IMR-90 (cell line): ENCODE data around the gene RAB28. TPM values are rescaled to one million over a fixed set of nuclear protein-coding genes. Genes with fewer than 3 reads are reported as not detected.

Source experiments
- ATAC-seq: fragments of 200-7000 bp; cut with Tn5 transposase; 2 replicates; pipeline ENCODE4 v1.9.1; 2020; ENCODE audit warnings: low read depth, mild to moderate bottlenecking, moderate library complexity
- BruUV-seq: library from RNA; stranded (reverse); fragments of 400-500 nt; replicated peaks from 2 replicates; lab custom pipeline; 2021; lab: Mats Ljungman, UMichigan
- CTCF ChIA-PET: fragments of 300-600 bp; formaldehyde crosslinking; extraction: SDS; loops from one replicate; lab custom pipeline; 2021; ENCODE audit warnings: antibody characterized with exemption; lab: Yijun Ruan, JAX
- POLR2A ChIA-PET: fragments of 300-600 bp; sonication (Branson Sonifier 250); formaldehyde crosslinking; loops from one replicate; lab custom pipeline; 2022; ENCODE audit warnings: antibody characterized with exemption; ENCODE audit not compliant: unreplicated experiment; lab: Charles Lee
- DNase-seq: peaks from one replicate; pipeline ENCODE4 v3.0.0; 2013
- H2AFZ ChIP-seq: replicated peaks from 2 replicates; pipeline ENCODE3; 2013; ENCODE audit warnings: low read length, mild to moderate bottlenecking; ENCODE audit not compliant: poor library complexity
- H2AK5ac ChIP-seq: 2 replicates; pipeline ENCODE4 v1.6.1; 2013; ENCODE audit warnings: low read depth, low read length, inconsistent platforms
- H2AK9ac ChIP-seq: replicated peaks from 2 replicates; pipeline ENCODE3; 2013; ENCODE audit warnings: mild to moderate bottlenecking, low read depth, low read length, moderate library complexity; ENCODE audit not compliant: poor library complexity
- H2BK120ac ChIP-seq: 2 replicates; pipeline ENCODE4 v1.6.1; 2013; ENCODE audit warnings: low read depth, low read length, inconsistent platforms
- H2BK15ac ChIP-seq: 3 replicates; pipeline ENCODE4 v1.6.1; 2013; ENCODE audit warnings: low read depth, low read length, inconsistent platforms
- H2BK20ac ChIP-seq: 2 replicates; pipeline ENCODE4 v1.6.1; 2013; ENCODE audit warnings: low read depth, mild to moderate bottlenecking, inconsistent platforms, low read length, moderate library complexity
- H2BK5ac ChIP-seq: 2 replicates; pipeline ENCODE4 v1.6.1; 2013; ENCODE audit warnings: mild to moderate bottlenecking, low read depth, low read length, inconsistent platforms; ENCODE audit not compliant: poor library complexity, severe bottlenecking
- H3K14ac ChIP-seq: replicated peaks from 2 replicates; pipeline ENCODE4 v1.6.1; 2013; ENCODE audit warnings: low read depth, low read length, inconsistent platforms
- H3K18ac ChIP-seq: 2 replicates; pipeline ENCODE4 v1.6.1; 2013; ENCODE audit warnings: low read depth, low read length, control low read depth
- H3K23ac ChIP-seq: 2 replicates; pipeline ENCODE4 v1.6.1; 2013; ENCODE audit warnings: low read depth, low read length, inconsistent platforms
- H3K27ac ChIP-seq: 2 replicates; pipeline ENCODE4 v1.5.1; 2013; ENCODE audit warnings: mild to moderate bottlenecking, control low read depth, low read length; ENCODE audit not compliant: insufficient read depth
- H3K27me3 ChIP-seq: 2 replicates; pipeline ENCODE4 v1.6.1; 2013; ENCODE audit warnings: low read length; ENCODE audit not compliant: control insufficient read depth, insufficient read depth
- H3K36me3 ChIP-seq: 2 replicates; pipeline ENCODE4 v1.6.1; 2013; ENCODE audit warnings: low read length, mixed read lengths; ENCODE audit not compliant: control insufficient read depth, insufficient read depth
- H3K4ac ChIP-seq: 2 replicates; pipeline ENCODE4 v1.6.1; 2013; ENCODE audit warnings: low read depth, low read length, inconsistent platforms
- H3K4me1 ChIP-seq: 2 replicates; pipeline ENCODE4 v1.6.1; 2013; ENCODE audit warnings: low read length, mixed read lengths; ENCODE audit not compliant: control insufficient read depth, insufficient read depth
- H3K4me2 ChIP-seq: 2 replicates; pipeline ENCODE4 v1.6.1; 2013; ENCODE audit warnings: low read depth, mild to moderate bottlenecking, control low read depth, low read length, moderate library complexity
- H3K4me3 ChIP-seq: 2 replicates; pipeline ENCODE4 v1.5.1; 2013; ENCODE audit warnings: low read depth, mild to moderate bottlenecking, control low read depth, low read length, moderate library complexity; ENCODE audit not compliant: insufficient read depth
- H3K56ac ChIP-seq: 2 replicates; pipeline ENCODE4 v1.6.1; 2013; ENCODE audit warnings: low read length, inconsistent platforms; ENCODE audit not compliant: insufficient read depth; ENCODE audit errors: extremely low read depth
- H3K79me1 ChIP-seq, 2 experiments: 2 replicates each; pipeline ENCODE4 v1.6.1; 2013; ENCODE audit warnings: low read length in 2 of 2, inconsistent platforms in 1 of 2, low read depth in 1 of 2
- H3K9ac ChIP-seq: 2 replicates; pipeline ENCODE4 v1.6.1; 2013; ENCODE audit warnings: low read depth, low read length, control low read depth
- H3K9me1 ChIP-seq: 2 replicates; pipeline ENCODE4 v1.6.1; 2013; ENCODE audit warnings: low read length, inconsistent platforms; ENCODE audit not compliant: insufficient read depth
- H3K9me3 ChIP-seq: 2 replicates; pipeline ENCODE4 v1.6.1; 2013; ENCODE audit warnings: low read length; ENCODE audit not compliant: control insufficient read depth, insufficient read depth
- H4K20me1 ChIP-seq: 2 replicates; pipeline ENCODE4 v1.6.1; 2013; ENCODE audit warnings: low read length, inconsistent platforms; ENCODE audit not compliant: insufficient read depth
- H4K5ac ChIP-seq: 2 replicates; pipeline ENCODE4 v1.6.1; 2013; ENCODE audit warnings: mild to moderate bottlenecking, low read depth, low read length, control low read depth
- H4K8ac ChIP-seq, 2 experiments: 2 replicates each; pipeline ENCODE4 v1.6.1; 2013; ENCODE audit warnings: low read depth in 2 of 2, low read length in 2 of 2, control low read depth in 1 of 2, inconsistent platforms in 1 of 2
- H4K91ac ChIP-seq: 2 replicates; pipeline ENCODE4 v1.6.1; 2013; ENCODE audit warnings: low read depth, low read length, inconsistent platforms; ENCODE audit not compliant: insufficient read depth
- RAD21 ChIP-seq: IDR thresholded peaks from 2 replicates; pipeline ENCODE4 v1.6.1; 2012; ENCODE audit warnings: low read length, improper control_type of control experiment
- dilution Hi-C: fragments of 300-500 bp; cut with HindIII; formaldehyde crosslinking; loops from one replicate; pipeline ENCODE4 v1.14.3; 2018; ENCODE audit warnings: low sequenced_read_pairs; ENCODE audit not compliant: unreplicated experiment
- in situ Hi-C: fragments of 300-500 bp; cut with MboI; formaldehyde crosslinking; loops from 3 replicates; pipeline ENCODE4 v1.14.3; 2019; ENCODE audit warnings: low sequenced_read_pairs, inconsistent platforms, mixed read lengths
- intact Hi-C: fragments of 100-400 bp; cut with micrococcal nuclease; formaldehyde crosslinking; loops from 2 replicates; pipeline ENCODE4 v1.10.0; 2022
- polyA plus RNA-seq, 3 experiments: library from polyadenylated mRNA; depleted of rRNA; stranded (reverse); fragments of >200 nt; gene quantifications; 2 replicates each; pipeline ENCODE4 v1.2.3, GENCODE V29; 2012; ENCODE audit warnings: low replicate concordance in 1 of 3
- total RNA-seq: library from RNA; depleted of rRNA; stranded (reverse); fragments of >200 nt; gene quantifications from 2 replicates; pipeline ENCODE4 v1.2.3, GENCODE V29; 2012

RAB28 gene
- total and polyA plus RNA-seq, 2 of the 4 experiments (the other 2 are of a cell fraction), result 7.5 to 10.8 TPM

- in situ Hi-C loops (no loop called here), dilution Hi-C loops (no loop called here), intact Hi-C loops (loop anchor here (10.0 kb wide), 1 partner anchor 916 kb away; no protein-coding TSS in a partner anchor)
- Histone ChIP-seq H2BK20ac (no peak overlapping the region), H3K56ac (no peak overlapping the region), H3K27me3 (no peaks in the 10 kb centered on the region; the same call in none of the 2 replicates), H2BK5ac (no peak overlapping the region), H3K9ac (no peak overlapping the region), H3K27ac (no peak overlapping the region), H2AK5ac (no peak overlapping the region), H2AK9ac (no peak overlapping the region), H3K14ac (no peak overlapping the region), H4K8ac (no peak overlapping the region), H3K18ac (no peak overlapping the region), H3K4me2 (no peak overlapping the region), H3K4me3 (no peak overlapping the region), H3K9me3 (no peaks in the 10 kb centered on the region), H3K4me1 (no peaks in the 10 kb centered on the region), H2BK15ac (no peak overlapping the region), H3K9me1 (no peaks in the 10 kb centered on the region), H4K5ac (no peak overlapping the region), H3K23ac (no peak overlapping the region), H2AFZ (no peak overlapping the region), H4K91ac (no peak overlapping the region), H3K79me1 (no peaks in the 10 kb centered on the region), H3K36me3 (no peaks in the 10 kb centered on the region), H4K20me1 (no peaks in the 10 kb centered on the region), H3K4ac (no peak overlapping the region), H2BK120ac (no peak overlapping the region)
- no TSS peak for BruUV-seq
- no peak for ATAC-seq
- no peak for TF ChIP-seq RAD21
- ChIA-PET CTCF (no interaction called here), POLR2A (no interaction called here)
- no peak for DNase-seq
These were observed 27.0 kb upstream of the RAB28 start for GRCh38 chr4:13511101-13511500.
